ENCODE data around the gene BSND. TPM values are rescaled to one million over a fixed set of nuclear protein-coding genes. Genes with fewer than 3 reads are reported as not detected.

The BSND gene
- polyA plus RNA-seq, 10 donors: 0.03 to 0.08 (median 0.05) TPM; not detected in 6

GRCh38 chr1:54975356-54976108, 23.2 kb upstream of the BSND start:
- DNase-seq: no peak

GRCh38 chr1:54976747-54977146, 22.0 kb upstream of the BSND start:
- DNase-seq: no peak

GRCh38 chr1:54977533-54978297, 21.0 kb upstream of the BSND start:
- no peak for DNase-seq

- no peak for DNase-seq
Observed at GRCh38 chr1:54978528-54979326, 20.0 kb upstream of the BSND start.

GRCh38 chr1:54979327-54979891, 19.3 kb upstream of the BSND start:
- DNase-seq: no peak

- DNase-seq: no peak
Observed at GRCh38 chr1:54980046-54980527, 18.6 kb upstream of the BSND start.

GRCh38 chr1:54980528-54981241, 18.0 kb upstream of the BSND start, which contains the start of gene TMEM61:
TMEM61 (plus strand) TSS chr1:54980628; CDS start chr1:54981066, 438 bp downstream.
- DNase-seq: peak in 2 of 3 donors; percentile 27 to 45

- no peak for DNase-seq
Observed at GRCh38 chr1:54981466-54981865, 17.3 kb upstream of the BSND start.

- no peak for DNase-seq
Observed at GRCh38 chr1:54982739-54983138, 16.0 kb upstream of the BSND start.

GRCh38 chr1:54984131-54984842, 14.4 kb upstream of the BSND start:
- DNase-seq: no peak

- no peak for DNase-seq
Observed at GRCh38 chr1:54985556-54985955, 13.2 kb upstream of the BSND start.

- DNase-seq: no peak
Observed at GRCh38 chr1:54986025-54986424, 12.7 kb upstream of the BSND start.

GRCh38 chr1:54986533-54986932, 12.2 kb upstream of the BSND start:
- no peak for DNase-seq

GRCh38 chr1:54987427-54987826, 11.3 kb upstream of the BSND start:
- DNase-seq: no peak

GRCh38 chr1:54987919-54988705, 10.6 kb upstream of the BSND start:
- DNase-seq: peak in 2 of 3 donors; percentile 39 to 58

- DNase-seq: no peak
Observed at GRCh38 chr1:54988975-54989374, 9.8 kb upstream of the BSND start.

- DNase-seq: no peak
Observed at GRCh38 chr1:54989473-54989872, 9.3 kb upstream of the BSND start.

- DNase-seq: no peak
Observed at GRCh38 chr1:54989968-54990810, 8.5 kb upstream of the BSND start.

GRCh38 chr1:54990916-54991315, 7.8 kb upstream of the BSND start:
- no peak for DNase-seq
